Measurements from ENCODE around the gene DPP7. TPM values are rescaled to one million over a fixed set of nuclear protein-coding genes. Genes with fewer than 3 reads are reported as not detected.

The DPP7 gene
- total RNA-seq, 2 donors from 2014 or later, result 20.1 to 30.6 TPM

DNA sequence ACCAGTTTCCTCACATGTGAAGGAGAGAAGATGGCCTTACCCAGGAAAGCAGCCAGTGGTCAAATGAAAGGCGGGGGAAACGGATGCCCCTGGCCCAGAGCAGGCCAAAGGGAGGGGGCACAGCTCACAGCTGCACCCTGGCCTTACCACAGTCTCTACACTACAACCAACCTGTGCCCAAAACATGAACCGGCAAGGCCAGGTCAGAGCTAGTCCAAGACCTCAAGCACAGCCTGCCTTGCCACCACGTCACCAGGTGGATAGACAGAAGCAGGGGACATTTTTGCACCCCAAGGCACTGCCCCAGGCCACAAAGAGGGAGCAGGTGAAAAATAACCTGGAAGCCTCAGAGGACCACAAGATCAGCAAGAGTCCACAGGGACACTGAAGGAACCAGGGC, 28.9 kb upstream of the DPP7 start:
- H3K4me3 Mint-ChIP-seq, result no peak overlapping the region
- no peaks in the 10 kb centered on the region for H3K36me3 ChIP-seq (ENCODE audit: control insufficient read depth, insufficient read depth, low read length)
- H3K9me3 Mint-ChIP-seq, result no peaks in the 10 kb centered on the region
- no peak overlapping the region for H3K27ac Mint-ChIP-seq
- no peaks in the 10 kb centered on the region for H3K4me1 Mint-ChIP-seq
- H3K4me1 ChIP-seq (ENCODE audit: control insufficient read depth, insufficient read depth, low read length), result no peaks in the 10 kb centered on the region
- 63 to 71% methylated on average over 1 to 4 of the region's 4 CpGs for WGBS, 2 experiments (ENCODE audit: insufficient coverage in 1 of 2, insufficient read length in 1 of 2)
- H3K9ac ChIP-seq (ENCODE audit: extremely low read depth, low read length, poor library complexity, severe bottlenecking), result no peak overlapping the region
- H3K27ac ChIP-seq (ENCODE audit: low read depth, low read length), result no peak overlapping the region
- no peaks in the 10 kb centered on the region for H3K9me3 ChIP-seq (ENCODE audit: control insufficient read depth, low read length)
- H3K27me3 Mint-ChIP-seq (ENCODE audit: insufficient read depth), result peaks cover 60% of the 10 kb centered on the region
- DNase-seq, result no peak
- no peaks in the 10 kb centered on the region for H3K36me3 Mint-ChIP-seq (ENCODE audit: low read depth)
- H3K4me3 ChIP-seq (ENCODE audit: low read length), result no peak overlapping the region
- peaks cover 68% of the 10 kb centered on the region for H3K27me3 ChIP-seq (ENCODE audit: control insufficient read depth, insufficient read depth, low read length, poor library complexity, severe bottlenecking)
- TF ChIP-seq, protein P1, sequence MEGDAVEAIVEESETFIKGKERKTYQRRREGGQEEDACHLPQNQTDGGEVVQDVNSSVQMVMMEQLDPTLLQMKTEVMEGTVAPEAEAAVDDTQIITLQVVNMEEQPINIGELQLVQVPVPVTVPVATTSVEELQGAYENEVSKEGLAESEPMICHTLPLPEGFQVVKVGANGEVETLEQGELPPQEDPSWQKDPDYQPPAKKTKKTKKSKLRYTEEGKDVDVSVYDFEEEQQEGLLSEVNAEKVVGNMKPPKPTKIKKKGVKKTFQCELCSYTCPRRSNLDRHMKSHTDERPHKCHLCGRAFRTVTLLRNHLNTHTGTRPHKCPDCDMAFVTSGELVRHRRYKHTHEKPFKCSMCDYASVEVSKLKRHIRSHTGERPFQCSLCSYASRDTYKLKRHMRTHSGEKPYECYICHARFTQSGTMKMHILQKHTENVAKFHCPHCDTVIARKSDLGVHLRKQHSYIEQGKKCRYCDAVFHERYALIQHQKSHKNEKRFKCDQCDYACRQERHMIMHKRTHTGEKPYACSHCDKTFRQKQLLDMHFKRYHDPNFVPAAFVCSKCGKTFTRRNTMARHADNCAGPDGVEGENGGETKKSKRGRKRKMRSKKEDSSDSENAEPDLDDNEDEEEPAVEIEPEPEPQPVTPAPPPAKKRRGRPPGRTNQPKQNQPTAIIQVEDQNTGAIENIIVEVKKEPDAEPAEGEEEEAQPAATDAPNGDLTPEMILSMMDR (conservative IDR thresholded peaks at IDR 0.05), result no peak

DNA sequence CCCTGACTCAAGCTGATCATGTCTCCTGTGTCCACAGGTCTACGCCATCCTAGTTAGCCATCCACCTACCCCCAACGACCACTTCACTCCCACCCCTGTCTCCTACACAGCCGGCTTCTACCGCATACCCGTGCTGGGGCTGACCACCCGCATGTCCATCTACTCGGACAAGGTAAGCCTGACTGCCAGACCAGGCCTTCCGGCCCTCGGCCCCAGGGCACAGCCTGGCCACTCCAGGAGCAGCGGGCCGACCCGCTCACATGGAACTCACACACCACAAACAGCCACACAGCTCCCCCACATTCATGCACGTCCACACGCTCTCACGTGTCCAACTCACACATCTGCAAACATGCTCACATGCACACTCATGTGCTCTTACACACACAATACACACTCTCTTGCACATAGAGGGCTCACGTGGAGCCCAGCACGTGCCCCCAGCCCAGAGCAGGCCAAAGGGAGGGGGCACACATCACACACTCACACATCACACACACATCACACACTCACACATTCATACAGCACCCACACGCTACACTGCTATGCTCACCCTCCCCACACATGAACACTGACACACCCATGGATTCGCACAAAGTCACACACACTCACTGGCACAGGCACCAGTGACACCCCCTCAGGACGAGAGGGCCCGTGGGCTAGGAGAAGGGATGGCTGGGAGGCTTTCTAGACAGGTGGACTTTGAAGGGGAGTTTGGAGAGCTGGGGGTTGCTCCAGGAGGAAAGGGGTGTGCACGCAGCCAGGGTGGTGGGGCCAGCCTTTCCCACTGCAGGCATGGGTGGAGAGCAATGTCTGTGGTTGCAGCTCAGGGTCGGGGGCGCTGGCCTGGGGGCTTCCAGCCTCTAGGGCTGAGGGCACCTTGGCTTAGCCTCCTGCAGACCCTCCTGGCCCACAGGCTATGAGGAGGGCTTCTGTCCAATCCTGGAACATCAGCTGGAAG, 27.7 kb upstream of the DPP7 start:
- peak; percentile 29 for DNase-seq
- Histone ChIP-seq H3K27ac (ENCODE audit: low read depth, low read length) (no peak overlapping the region), H3K4me3 (ENCODE audit: low read length) (no peak overlapping the region), H3K36me3 (ENCODE audit: control insufficient read depth, insufficient read depth, low read length) (no peaks in the 10 kb centered on the region), H3K9me3 (ENCODE audit: control insufficient read depth, low read length) (no peaks in the 10 kb centered on the region), H3K4me1 (ENCODE audit: control insufficient read depth, insufficient read depth, low read length) (no peaks in the 10 kb centered on the region), H3K27me3 (ENCODE audit: control insufficient read depth, insufficient read depth, low read length, poor library complexity, severe bottlenecking) (peaks cover 76% of the 10 kb centered on the region), H3K9ac (ENCODE audit: extremely low read depth, low read length, poor library complexity, severe bottlenecking) (no peak overlapping the region)
- peaks cover 72% of the 10 kb centered on the region for H3K27me3 Mint-ChIP-seq (ENCODE audit: insufficient read depth)
- H3K36me3 Mint-ChIP-seq (ENCODE audit: low read depth), result no peaks in the 10 kb centered on the region
- TF ChIP-seq, protein P1 (conservative IDR thresholded peaks at IDR 0.05), result no peak
- no peaks in the 10 kb centered on the region for H3K9me3 Mint-ChIP-seq
- no peak overlapping the region for H3K27ac Mint-ChIP-seq
- 77 to 79% methylated on average over 8 to 24 of the region's 24 CpGs for WGBS, 2 experiments (ENCODE audit: insufficient coverage in 1 of 2, insufficient read length in 1 of 2)
- H3K4me3 Mint-ChIP-seq, result no peak overlapping the region
- H3K4me1 Mint-ChIP-seq, result no peaks in the 10 kb centered on the region

DNA sequence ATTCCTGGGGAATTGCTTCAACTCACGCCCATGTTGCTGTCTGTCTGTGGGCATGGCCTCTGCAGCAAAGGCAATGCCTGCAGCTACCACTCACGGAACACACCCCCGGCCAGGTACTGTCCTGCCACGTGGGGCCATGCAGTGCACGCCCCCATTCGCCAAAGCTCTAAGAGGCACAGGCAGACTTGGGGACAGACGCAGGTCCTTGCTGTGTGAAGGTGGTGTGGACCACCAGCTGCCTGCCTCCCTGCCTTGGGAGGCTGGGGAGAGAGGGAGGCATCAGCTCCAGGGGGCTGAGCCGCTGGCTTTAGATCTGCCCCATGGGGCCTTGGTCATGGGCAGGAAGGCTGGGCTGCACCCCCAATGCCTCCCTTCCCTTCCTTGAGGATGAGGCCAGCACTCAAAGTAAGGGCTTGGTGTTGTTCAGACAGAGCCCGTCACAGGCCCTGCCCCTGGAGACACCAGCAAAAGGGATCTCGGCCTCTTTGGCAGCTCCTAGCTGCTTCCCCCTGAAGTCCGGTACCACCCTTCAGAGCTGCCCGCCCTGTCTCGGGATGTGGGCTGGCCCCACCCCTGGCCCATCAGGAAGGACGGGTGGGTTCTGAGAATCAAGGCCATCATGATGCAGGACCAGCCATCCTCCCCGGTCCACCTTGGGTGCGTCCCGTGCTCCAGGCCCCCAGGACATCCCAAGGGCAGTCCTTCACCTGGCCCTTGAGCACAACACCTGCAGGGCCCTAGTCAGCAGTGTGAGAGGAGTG, 26.7 kb upstream of the DPP7 start:
- Histone ChIP-seq H3K9ac (ENCODE audit: extremely low read depth, low read length, poor library complexity, severe bottlenecking) (no peak overlapping the region), H3K36me3 (ENCODE audit: control insufficient read depth, insufficient read depth, low read length) (no peaks in the 10 kb centered on the region), H3K9me3 (ENCODE audit: control insufficient read depth, low read length) (no peaks in the 10 kb centered on the region), H3K27ac (ENCODE audit: low read depth, low read length) (no peak overlapping the region), H3K4me3 (ENCODE audit: low read length) (no peak overlapping the region), H3K27me3 (ENCODE audit: control insufficient read depth, insufficient read depth, low read length, poor library complexity, severe bottlenecking) (peaks cover 82% of the 10 kb centered on the region), H3K4me1 (ENCODE audit: control insufficient read depth, insufficient read depth, low read length) (no peaks in the 10 kb centered on the region)
- 67 to 80% methylated on average over 10 to 17 of the region's 17 CpGs for whole genome bisulfite sequencing, 2 experiments (ENCODE audit: insufficient coverage in 1 of 2, insufficient read length in 1 of 2)
- no peak for DNase-seq
- Mint-ChIP-seq H3K9me3 (no peaks in the 10 kb centered on the region), H3K36me3 (ENCODE audit: low read depth) (no peaks in the 10 kb centered on the region), H3K4me3 (no peak overlapping the region), H3K27ac (no peak overlapping the region), H3K4me1 (no peaks in the 10 kb centered on the region), H3K27me3 (ENCODE audit: insufficient read depth) (peaks cover 80% of the 10 kb centered on the region)
- TF ChIP-seq, protein P1 (conservative IDR thresholded peaks at IDR 0.05), result no peak
